HUES48 (cell line): ENCODE measurements around the gene SDF4.

Experiments
- H3K27ac ChIP-seq: one replicate; pipeline ENCODE4 v1.7.0; 2013; ENCODE audit warnings: low read depth, low read length, inconsistent platforms
- H3K27me3 ChIP-seq: 2 replicates; pipeline ENCODE4 v1.6.1; 2013; ENCODE audit warnings: mild to moderate bottlenecking, low read length; ENCODE audit not compliant: control insufficient read depth, insufficient read depth
- H3K36me3 ChIP-seq: 2 replicates; pipeline ENCODE4 v1.6.1; 2013; ENCODE audit warnings: low read length; ENCODE audit not compliant: control insufficient read depth, insufficient read depth
- H3K4me1 ChIP-seq: 2 replicates; pipeline ENCODE4 v1.6.1; 2013; ENCODE audit warnings: mild to moderate bottlenecking, low read length; ENCODE audit not compliant: control insufficient read depth, insufficient read depth
- H3K4me3 ChIP-seq: 2 replicates; pipeline ENCODE4 v1.5.1; 2013; ENCODE audit warnings: mild to moderate bottlenecking, low read depth, low read length
- H3K9ac ChIP-seq: 2 replicates; pipeline ENCODE4 v1.6.1; 2013; ENCODE audit warnings: mild to moderate bottlenecking, low read depth, low read length, moderate library complexity
- H3K9me3 ChIP-seq: 2 replicates; pipeline ENCODE4 v1.6.1; 2013; ENCODE audit warnings: low read length; ENCODE audit not compliant: control insufficient read depth, insufficient read depth

The SDF4 gene

GRCh38 chr1:1171161-1171545 is 60.6 kb downstream of the SDF4 start:
- Histone ChIP-seq H3K9ac (no peak overlapping the region), H3K27me3 (no peaks in the 10 kb centered on the region; the same call in 1 of the 2 replicates), H3K9me3 (no peaks in the 10 kb centered on the region), H3K4me1 (peaks cover 5% of the 10 kb centered on the region; the same call in 1 of the 2 replicates), H3K36me3 (no peaks in the 10 kb centered on the region), H3K27ac (no peak overlapping the region), H3K4me3 (no peak overlapping the region)

- H3K4me3 ChIP-seq, result no peak overlapping the region
- no peaks in the 10 kb centered on the region for H3K9me3 ChIP-seq
- no peaks in the 10 kb centered on the region for H3K36me3 ChIP-seq
- no peak overlapping the region for H3K27ac ChIP-seq
- H3K4me1 ChIP-seq, result peaks cover 5% of the 10 kb centered on the region; the same call in 1 of the 2 replicates
- H3K9ac ChIP-seq, result no peak overlapping the region
- no peaks in the 10 kb centered on the region for H3K27me3 ChIP-seq
These were observed 61.3 kb downstream of the SDF4 start for GRCh38 chr1:1170215-1171091.

GRCh38 chr1:1169429-1170214 is 62.2 kb downstream of the SDF4 start:
- Histone ChIP-seq H3K4me3 (no peak overlapping the region), H3K9me3 (no peaks in the 10 kb centered on the region), H3K36me3 (no peaks in the 10 kb centered on the region), H3K9ac (no peak overlapping the region), H3K27ac (no peak overlapping the region), H3K4me1 (peaks cover 5% of the 10 kb centered on the region; the same call in 1 of the 2 replicates), H3K27me3 (no peaks in the 10 kb centered on the region)

GRCh38 chr1:1168451-1169411 is 63.1 kb downstream of the SDF4 start:
- Histone ChIP-seq H3K4me1 (peaks cover 12% of the 10 kb centered on the region; the same call in 1 of the 2 replicates), H3K9ac (no peak overlapping the region), H3K4me3 (no peak overlapping the region), H3K9me3 (no peaks in the 10 kb centered on the region), H3K27me3 (no peaks in the 10 kb centered on the region), H3K36me3 (no peaks in the 10 kb centered on the region), H3K27ac (no peak overlapping the region)

- Histone ChIP-seq H3K27me3 (no peaks in the 10 kb centered on the region), H3K27ac (no peak overlapping the region), H3K4me3 (no peak overlapping the region), H3K9me3 (no peaks in the 10 kb centered on the region), H3K9ac (no peak overlapping the region), H3K4me1 (peaks cover 7% of the 10 kb centered on the region; the same call in 1 of the 2 replicates), H3K36me3 (no peaks in the 10 kb centered on the region)
These were observed 63.9 kb downstream of the SDF4 start for GRCh38 chr1:1167841-1168450.

- Histone ChIP-seq H3K27me3 (no peaks in the 10 kb centered on the region), H3K9me3 (no peaks in the 10 kb centered on the region), H3K9ac (no peak overlapping the region), H3K4me1 (peaks cover 7% of the 10 kb centered on the region; the same call in 1 of the 2 replicates), H3K27ac (no peak overlapping the region), H3K4me3 (no peak overlapping the region), H3K36me3 (no peaks in the 10 kb centered on the region)
These were observed 64.4 kb downstream of the SDF4 start for GRCh38 chr1:1167398-1167821.
